ENCODE measurements around the gene LRRC8D.

DNA sequence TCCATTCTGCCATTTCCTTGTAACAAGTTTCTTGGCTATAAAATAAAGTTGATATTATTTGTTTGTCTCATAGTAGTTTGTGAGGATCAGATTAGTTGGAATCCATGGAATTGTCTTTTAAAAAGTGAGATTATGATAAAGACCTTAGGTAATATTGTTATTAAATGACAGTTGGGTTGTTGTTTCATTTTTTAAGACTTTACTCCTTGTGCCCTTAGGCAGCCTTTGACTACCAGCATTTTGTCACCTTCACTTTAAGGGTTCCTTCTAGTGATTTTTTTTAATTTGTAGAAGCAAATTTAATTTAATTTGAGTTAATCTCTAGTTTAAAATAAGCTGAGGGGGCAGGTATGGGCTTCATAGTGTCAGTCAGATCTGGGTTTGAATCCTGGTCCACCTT, 89.4 kb downstream of the LRRC8D start:
- TF ChIP-seq GLIS3 (CRISPR knock-in tag; IDR thresholded peaks at IDR 0.05) (no peak), BACH2 (CRISPR knock-in tag; IDR thresholded peaks at IDR 0.05; ENCODE audit: borderline replicate concordance) (no peak), RARB (CRISPR knock-in tag; IDR thresholded peaks at IDR 0.05) (no peak), ESRRG (CRISPR knock-in tag; IDR thresholded peaks at IDR 0.05) (no peak), ZFP30 (CRISPR knock-in tag; IDR thresholded peaks at IDR 0.05) (no peak)
- TF ChIP-seq, protein P1, sequence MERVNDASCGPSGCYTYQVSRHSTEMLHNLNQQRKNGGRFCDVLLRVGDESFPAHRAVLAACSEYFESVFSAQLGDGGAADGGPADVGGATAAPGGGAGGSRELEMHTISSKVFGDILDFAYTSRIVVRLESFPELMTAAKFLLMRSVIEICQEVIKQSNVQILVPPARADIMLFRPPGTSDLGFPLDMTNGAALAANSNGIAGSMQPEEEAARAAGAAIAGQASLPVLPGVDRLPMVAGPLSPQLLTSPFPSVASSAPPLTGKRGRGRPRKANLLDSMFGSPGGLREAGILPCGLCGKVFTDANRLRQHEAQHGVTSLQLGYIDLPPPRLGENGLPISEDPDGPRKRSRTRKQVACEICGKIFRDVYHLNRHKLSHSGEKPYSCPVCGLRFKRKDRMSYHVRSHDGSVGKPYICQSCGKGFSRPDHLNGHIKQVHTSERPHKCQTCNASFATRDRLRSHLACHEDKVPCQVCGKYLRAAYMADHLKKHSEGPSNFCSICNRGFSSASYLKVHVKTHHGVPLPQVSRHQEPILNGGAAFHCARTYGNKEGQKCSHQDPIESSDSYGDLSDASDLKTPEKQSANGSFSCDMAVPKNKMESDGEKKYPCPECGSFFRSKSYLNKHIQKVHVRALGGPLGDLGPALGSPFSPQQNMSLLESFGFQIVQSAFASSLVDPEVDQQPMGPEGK (CRISPR knock-in tag; IDR thresholded peaks at IDR 0.05; ENCODE audit: borderline replicate concordance): no peak
- TF ChIP-seq, protein P2, sequence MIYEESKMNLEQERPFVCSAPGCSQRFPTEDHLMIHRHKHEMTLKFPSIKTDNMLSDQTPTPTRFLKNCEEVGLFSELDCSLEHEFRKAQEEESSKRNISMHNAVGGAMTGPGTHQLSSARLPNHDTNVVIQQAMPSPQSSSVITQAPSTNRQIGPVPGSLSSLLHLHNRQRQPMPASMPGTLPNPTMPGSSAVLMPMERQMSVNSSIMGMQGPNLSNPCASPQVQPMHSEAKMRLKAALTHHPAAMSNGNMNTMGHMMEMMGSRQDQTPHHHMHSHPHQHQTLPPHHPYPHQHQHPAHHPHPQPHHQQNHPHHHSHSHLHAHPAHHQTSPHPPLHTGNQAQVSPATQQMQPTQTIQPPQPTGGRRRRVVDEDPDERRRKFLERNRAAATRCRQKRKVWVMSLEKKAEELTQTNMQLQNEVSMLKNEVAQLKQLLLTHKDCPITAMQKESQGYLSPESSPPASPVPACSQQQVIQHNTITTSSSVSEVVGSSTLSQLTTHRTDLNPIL (CRISPR knock-in tag; IDR thresholded peaks at IDR 0.05; ENCODE audit: low read depth): no peak
- TF ChIP-seq, protein P3, sequence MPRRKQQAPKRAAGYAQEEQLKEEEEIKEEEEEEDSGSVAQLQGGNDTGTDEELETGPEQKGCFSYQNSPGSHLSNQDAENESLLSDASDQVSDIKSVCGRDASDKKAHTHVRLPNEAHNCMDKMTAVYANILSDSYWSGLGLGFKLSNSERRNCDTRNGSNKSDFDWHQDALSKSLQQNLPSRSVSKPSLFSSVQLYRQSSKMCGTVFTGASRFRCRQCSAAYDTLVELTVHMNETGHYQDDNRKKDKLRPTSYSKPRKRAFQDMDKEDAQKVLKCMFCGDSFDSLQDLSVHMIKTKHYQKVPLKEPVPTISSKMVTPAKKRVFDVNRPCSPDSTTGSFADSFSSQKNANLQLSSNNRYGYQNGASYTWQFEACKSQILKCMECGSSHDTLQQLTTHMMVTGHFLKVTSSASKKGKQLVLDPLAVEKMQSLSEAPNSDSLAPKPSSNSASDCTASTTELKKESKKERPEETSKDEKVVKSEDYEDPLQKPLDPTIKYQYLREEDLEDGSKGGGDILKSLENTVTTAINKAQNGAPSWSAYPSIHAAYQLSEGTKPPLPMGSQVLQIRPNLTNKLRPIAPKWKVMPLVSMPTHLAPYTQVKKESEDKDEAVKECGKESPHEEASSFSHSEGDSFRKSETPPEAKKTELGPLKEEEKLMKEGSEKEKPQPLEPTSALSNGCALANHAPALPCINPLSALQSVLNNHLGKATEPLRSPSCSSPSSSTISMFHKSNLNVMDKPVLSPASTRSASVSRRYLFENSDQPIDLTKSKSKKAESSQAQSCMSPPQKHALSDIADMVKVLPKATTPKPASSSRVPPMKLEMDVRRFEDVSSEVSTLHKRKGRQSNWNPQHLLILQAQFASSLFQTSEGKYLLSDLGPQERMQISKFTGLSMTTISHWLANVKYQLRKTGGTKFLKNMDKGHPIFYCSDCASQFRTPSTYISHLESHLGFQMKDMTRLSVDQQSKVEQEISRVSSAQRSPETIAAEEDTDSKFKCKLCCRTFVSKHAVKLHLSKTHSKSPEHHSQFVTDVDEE (CRISPR knock-in tag; IDR thresholded peaks at IDR 0.05): no peak

Measured in SK-N-SH treated with all-trans-retinoic acid at 6 μM for 48 hours (cell line).